Astrocyte (in vitro differentiated cells and primary cell): ENCODE data around the gene SPTB.

Experiments
- CTCF ChIP-seq: IDR thresholded peaks from 2 replicates; pipeline ENCODE4 v1.5.1; 2011; ENCODE audit warnings: low read depth, mild to moderate bottlenecking, inconsistent platforms, low read length, moderate library complexity; ENCODE audit not compliant: insufficient read depth
- EZH2 ChIP-seq: IDR thresholded peaks from 2 replicates; pipeline ENCODE4 v1.6.1; 2012; ENCODE audit warnings: mild to moderate bottlenecking, low read length, inconsistent platforms; ENCODE audit not compliant: insufficient read depth

DNA sequence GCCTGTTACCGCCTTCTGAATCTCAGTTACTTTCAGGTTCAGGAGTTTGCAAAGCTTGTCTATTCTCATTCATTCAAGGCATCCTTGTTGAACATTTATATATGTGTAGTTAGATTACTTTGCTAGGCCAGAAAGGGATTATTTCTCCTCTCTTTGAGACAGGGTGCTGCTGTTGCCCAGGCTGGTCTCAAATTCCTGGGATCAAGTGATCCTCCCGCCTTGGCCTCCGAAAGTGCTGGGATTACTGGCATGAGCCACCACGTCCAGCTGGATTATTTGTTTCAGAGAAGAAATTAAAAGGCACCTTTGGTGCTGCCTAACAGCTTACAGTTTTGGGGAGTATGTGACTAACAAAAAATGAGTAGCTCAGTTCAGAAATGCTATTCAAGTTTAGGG is 35.3 kb upstream of the SPTB start:
- TF ChIP-seq CTCF (no peak), EZH2 (no peak)
